CD8-positive, alpha-beta memory T cell (primary cell): ENCODE results near the gene DOCK2. TPM values are rescaled to one million over a fixed set of nuclear protein-coding genes. Genes with fewer than 3 reads are reported as not detected.

Source experiments
- CTCF ChIA-PET: fragments of 350-600 bp; sonication (Branson Sonifier 250); formaldehyde crosslinking; loops from one replicate; lab custom pipeline; 2021; ENCODE audit warnings: antibody characterized with exemption; lab: Charles Lee
- POLR2A ChIA-PET: fragments of 350-600 bp; sonication (Branson Sonifier 250); formaldehyde crosslinking; loops from one replicate; lab custom pipeline; 2021; ENCODE audit warnings: antibody characterized with exemption; lab: Charles Lee
- DNase-seq, 5 donors: peaks; one replicate each; pipeline versions ENCODE4 v3.0.0 to v3.0.0-alpha.2; 2020 to 2022; ENCODE audit warnings: mixed read lengths in 1 of 5
- H3K27ac ChIP-seq: one replicate; pipeline ENCODE4 v1.7.0; 2013; ENCODE audit warnings: low read depth, mild to moderate bottlenecking, low read length, moderate library complexity
- H3K27me3 ChIP-seq: 2 replicates; pipeline ENCODE4 v1.7.0; 2013; ENCODE audit warnings: low read length, mild to moderate bottlenecking; ENCODE audit not compliant: insufficient read depth, poor library complexity, severe bottlenecking
- H3K36me3 ChIP-seq: 2 replicates; pipeline ENCODE4 v1.7.0; 2013; ENCODE audit warnings: mild to moderate bottlenecking, low read length, moderate library complexity; ENCODE audit not compliant: insufficient read depth
- H3K4me1 ChIP-seq: 2 replicates; pipeline ENCODE4 v1.7.0; 2013; ENCODE audit warnings: mild to moderate bottlenecking, low read length, moderate library complexity; ENCODE audit not compliant: insufficient read depth
- H3K4me3 ChIP-seq: 2 replicates; pipeline ENCODE4 v1.7.0; 2013; ENCODE audit warnings: mild to moderate bottlenecking, low read length
- H3K9me3 ChIP-seq: 2 replicates; pipeline ENCODE4 v1.7.0; 2013; ENCODE audit warnings: mild to moderate bottlenecking, low read length
- H3K27ac Mint-ChIP-seq, 8 donors: one replicate each; pipeline ENCODE4 v1.8.0; 2020 to 2021; ENCODE audit warnings: mixed read lengths in 8 of 8, mild to moderate bottlenecking in 6 of 8, inconsistent platforms in 3 of 8, moderate library complexity in 3 of 8
- H3K27me3 Mint-ChIP-seq, 2 donors: one replicate each; pipeline ENCODE4 v1.8.0; 2020 to 2021; ENCODE audit warnings: mixed read lengths in 2 of 2, mild to moderate bottlenecking in 1 of 2, moderate library complexity in 1 of 2
- H3K36me3 Mint-ChIP-seq, 3 donors: one replicate each; pipeline ENCODE4 v1.8.0; 2020 to 2021; ENCODE audit warnings: mixed read lengths in 3 of 3, inconsistent platforms in 1 of 3, mild to moderate bottlenecking in 1 of 3
- H3K4me1 Mint-ChIP-seq, 3 donors: one replicate each; pipeline ENCODE4 v1.8.0; 2020 to 2021; ENCODE audit warnings: mixed read lengths in 3 of 3, inconsistent platforms in 1 of 3, mild to moderate bottlenecking in 1 of 3
- H3K4me3 Mint-ChIP-seq, 7 donors: one replicate each; pipeline ENCODE4 v1.8.0; 2020 to 2021; ENCODE audit warnings: mixed read lengths in 7 of 7, mild to moderate bottlenecking in 6 of 7, moderate library complexity in 4 of 7, inconsistent platforms in 2 of 7
- H3K9me3 Mint-ChIP-seq, 5 donors: one replicate each; pipeline ENCODE4 v1.8.0; 2020 to 2022; ENCODE audit warnings: mixed read lengths in 5 of 5, mild to moderate bottlenecking in 3 of 5, moderate library complexity in 2 of 5, inconsistent platforms in 1 of 5
- polyA plus RNA-seq: library from polyadenylated mRNA; unstranded; fragments of 300-500 nt; fragmentation: Illumina TruSeq; gene quantifications from one replicate; pipeline ENCODE4 v1.2.3, GENCODE V29; 2021
- total RNA-seq, 2 experiments: library from RNA; stranded (reverse); gene quantifications; one replicate each; pipeline ENCODE4 v1.2.3, GENCODE V29; 2021

The DOCK2 gene
- total and polyA plus RNA-seq, 3 experiments from 2014 or later: 102 to 157 (median 155) TPM

DNA sequence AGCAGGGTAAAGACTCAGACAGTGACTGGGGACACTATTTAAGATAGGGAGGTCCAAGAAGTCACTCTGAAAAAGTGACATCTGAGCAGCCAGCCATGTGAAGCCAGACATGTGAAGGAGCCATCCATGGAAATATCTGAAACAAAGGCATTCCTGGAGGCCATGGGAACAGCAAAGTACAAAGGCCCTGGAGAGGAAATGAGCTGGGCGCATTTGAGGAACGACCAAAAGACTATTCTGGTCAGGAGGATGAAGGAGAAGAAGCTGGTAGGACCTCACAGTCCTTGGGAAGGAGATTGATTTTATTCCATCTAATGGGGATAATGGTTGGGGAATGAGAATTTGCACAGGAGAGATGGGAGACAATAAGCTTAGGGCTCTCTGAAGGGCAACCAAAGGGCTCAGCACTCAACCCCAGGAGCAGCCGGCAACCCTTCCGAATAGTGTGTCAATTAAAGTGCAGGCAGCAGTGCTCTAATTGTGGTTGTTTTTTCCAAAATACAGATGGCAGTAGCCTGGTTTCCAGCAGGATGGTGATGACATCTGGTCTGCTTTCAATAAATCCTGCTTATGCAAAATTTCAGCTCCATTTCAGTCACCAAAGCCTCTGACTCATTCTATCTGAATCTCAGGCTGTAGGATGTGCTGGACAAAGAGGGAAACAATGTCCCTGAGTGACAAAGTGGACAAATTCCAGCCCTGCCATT is 495.3 kb downstream of the DOCK2 start:
- peaks cover 10 to 27% of the 10 kb centered on the region in 2 donors for H3K27me3 Mint-ChIP-seq
- no peaks in the 10 kb centered on the region for H3K36me3 ChIP-seq
- no peaks in the 10 kb centered on the region for H3K27me3 ChIP-seq
- H3K4me1 ChIP-seq: no peaks in the 10 kb centered on the region
- CTCF ChIA-PET: no interaction called here
- no peak overlapping the region for H3K4me3 Mint-ChIP-seq
- H3K4me1 Mint-ChIP-seq: no peaks in the 10 kb centered on the region
- H3K9me3 Mint-ChIP-seq: no peaks in the 10 kb centered on the region
- no peak for DNase-seq
- no peak overlapping the region for H3K27ac ChIP-seq
- no peaks in the 10 kb centered on the region for H3K36me3 Mint-ChIP-seq
- no peak overlapping the region for H3K4me3 ChIP-seq
- POLR2A ChIA-PET: no interaction called here
- H3K9me3 ChIP-seq: no peaks in the 10 kb centered on the region
- no peak overlapping the region for H3K27ac Mint-ChIP-seq

Other genes starting within 250 kb of the DOCK2 start
- 10 to 100 TPM; 39.1 to 43.1 TPM for gene SPDL1, start 53.5 kb upstream of the DOCK2 start, total RNA-seq
- 6.6 TPM for gene SPDL1, start 53.5 kb upstream of the DOCK2 start, polyA plus RNA-seq